NCI-H1105 (cell line): Measurements from ENCODE around the gene OSMR.

Source experiments
- DNase-seq: peaks from one replicate; lab custom pipeline; 2025; lab: John Stamatoyannopoulos, UW

The OSMR gene

GRCh38 chr5:38871790-38872551 is 26.2 kb downstream of the OSMR start:
- no peak for DNase-seq

- DNase-seq: no peak
Measured at GRCh38 chr5:38872826-38873225, 27.0 kb downstream of the OSMR start.

DNA sequence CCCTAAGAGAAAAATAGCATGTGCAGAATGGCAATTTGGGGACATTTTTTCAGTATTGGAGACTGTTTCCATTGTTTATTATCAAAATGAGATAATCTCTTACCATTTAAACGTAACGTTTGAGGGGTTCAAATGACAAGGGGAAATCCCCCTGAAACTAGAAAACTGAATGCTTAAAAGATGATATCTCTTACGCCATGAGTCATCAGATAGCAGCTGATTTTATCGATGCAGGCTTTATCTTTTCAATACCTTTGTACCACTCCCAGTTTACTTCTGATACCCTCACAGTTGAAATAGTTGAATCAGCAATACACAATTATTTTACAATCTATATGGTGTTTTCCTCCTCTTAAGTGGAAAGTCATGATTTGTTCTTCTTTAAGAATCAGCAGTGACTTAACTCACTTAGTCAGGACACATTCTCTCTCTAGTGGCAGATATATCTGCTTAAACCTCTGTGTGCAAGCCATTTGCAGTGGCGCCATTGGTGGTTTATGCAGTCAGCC is 29.2 kb downstream of the OSMR start:
- DNase-seq: no peak

DNA sequence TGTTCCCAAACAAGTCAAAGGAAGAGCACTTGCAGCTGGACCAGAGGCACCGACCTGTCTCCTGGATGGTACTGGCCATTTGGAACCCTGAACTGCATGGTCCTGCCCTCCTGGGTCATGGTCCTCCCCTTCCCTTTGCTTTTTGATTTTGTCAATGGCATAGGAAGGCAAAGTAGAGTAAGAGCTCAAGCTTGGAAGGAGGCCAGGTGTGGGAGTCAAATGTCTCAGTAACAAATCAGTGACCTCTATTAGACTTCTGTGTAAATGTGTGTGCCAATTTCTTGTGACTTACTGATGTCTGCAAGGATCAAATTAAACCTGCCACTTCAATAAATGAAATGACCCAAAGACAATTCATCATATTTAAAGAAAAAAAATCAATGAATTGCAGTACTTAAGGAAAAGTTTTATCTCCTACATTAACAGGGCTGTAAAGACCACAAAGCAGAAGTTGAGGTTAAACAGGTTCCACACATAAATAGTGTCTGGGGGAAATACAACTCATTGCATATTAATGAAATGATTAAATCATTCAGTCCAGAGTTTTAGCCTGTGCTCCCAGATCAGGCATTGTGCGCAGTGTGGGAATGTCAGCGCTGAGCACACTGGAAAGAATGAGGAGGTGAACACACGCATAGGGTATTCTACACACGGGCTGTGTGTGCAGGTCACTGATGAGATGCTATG is 32.7 kb downstream of the OSMR start:
- no peak for DNase-seq

GRCh38 chr5:38879078-38879460 is 33.3 kb downstream of the OSMR start:
- DNase-seq: no peak

DNA sequence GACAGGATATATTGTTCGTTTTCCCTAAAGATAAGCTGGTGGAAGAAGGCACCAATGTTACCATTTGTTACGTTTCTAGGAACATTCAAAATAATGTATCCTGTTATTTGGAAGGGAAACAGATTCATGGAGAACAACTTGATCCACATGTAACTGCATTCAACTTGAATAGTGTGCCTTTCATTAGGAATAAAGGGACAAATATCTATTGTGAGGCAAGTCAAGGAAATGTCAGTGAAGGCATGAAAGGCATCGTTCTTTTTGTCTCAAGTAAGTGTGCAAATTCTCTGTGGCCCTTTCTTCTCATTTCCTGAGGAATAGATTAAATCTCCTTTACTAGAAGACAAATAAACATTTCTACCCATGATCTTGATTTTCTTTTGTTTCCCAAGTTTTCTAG is 38.0 kb downstream of the OSMR start:
- no peak for DNase-seq

GRCh38 chr5:38885208-38885607 is 39.4 kb downstream of the OSMR start:
- DNase-seq: no peak

GRCh38 chr5:38888041-38888440 is 42.2 kb downstream of the OSMR start:
- no peak for DNase-seq

DNA sequence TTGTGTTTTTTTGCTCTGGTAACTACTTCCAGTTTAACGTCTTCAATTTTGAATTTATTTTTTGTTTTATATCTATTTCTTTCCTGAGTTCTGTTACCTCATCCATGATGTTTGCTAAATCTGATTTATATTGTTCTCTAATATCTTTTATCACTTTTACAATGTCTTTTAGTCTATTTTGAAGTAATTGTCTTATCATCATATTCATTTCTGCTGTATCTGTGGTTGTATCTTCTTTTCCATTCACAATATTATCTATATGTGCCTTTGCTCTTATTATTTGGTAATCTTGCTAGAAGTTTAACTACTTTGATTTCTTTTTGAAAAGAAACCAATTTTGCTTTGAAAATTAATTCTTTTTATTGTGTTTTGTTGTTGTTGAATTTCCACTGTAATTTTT is 43.6 kb downstream of the OSMR start:
- no peak for DNase-seq

DNA sequence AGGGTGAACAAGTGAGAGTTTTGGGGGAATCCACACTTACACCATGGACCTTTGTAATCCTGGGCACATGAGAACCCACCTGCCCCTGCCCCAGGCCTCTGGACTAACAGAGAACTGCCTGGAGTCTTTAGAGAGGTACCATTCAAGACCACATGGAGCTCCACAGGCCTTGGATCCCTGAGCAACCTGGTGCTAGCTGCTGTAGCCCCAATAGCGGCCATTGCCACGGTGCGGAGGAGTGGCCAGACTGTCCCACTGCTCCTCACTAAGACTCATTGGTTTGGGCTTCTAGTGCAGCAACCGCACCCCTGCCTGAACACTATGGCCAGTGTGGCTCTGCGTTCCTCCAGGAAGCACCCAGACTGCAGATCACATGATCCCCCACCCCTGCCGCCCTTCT is 45.8 kb downstream of the OSMR start:
- DNase-seq: no peak

GRCh38 chr5:38892363-38892762 is 46.6 kb downstream of the OSMR start:
- no peak for DNase-seq

GRCh38 chr5:38896760-38897159 is 50.9 kb downstream of the OSMR start:
- DNase-seq: no peak

DNA sequence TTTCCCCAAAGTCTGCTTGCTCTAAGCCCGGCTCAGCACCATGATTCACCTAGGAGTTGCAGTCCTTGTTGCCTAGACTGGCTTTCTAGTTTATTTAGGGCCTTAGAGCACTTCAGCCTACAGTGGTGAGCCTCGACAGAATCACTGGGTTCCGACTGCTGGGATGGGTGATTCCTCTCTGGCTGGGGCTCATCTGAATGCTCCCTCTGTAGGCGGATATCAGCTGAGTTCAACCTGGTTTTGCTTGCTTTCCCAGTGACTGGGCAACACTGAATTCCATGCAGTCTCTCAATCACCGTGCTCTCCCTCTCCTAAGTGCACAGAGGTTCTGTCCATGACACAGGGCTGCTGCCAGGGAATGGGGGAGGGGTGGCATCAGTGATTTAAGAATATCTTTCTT is 54.1 kb downstream of the OSMR start:
- DNase-seq: no peak

DNA sequence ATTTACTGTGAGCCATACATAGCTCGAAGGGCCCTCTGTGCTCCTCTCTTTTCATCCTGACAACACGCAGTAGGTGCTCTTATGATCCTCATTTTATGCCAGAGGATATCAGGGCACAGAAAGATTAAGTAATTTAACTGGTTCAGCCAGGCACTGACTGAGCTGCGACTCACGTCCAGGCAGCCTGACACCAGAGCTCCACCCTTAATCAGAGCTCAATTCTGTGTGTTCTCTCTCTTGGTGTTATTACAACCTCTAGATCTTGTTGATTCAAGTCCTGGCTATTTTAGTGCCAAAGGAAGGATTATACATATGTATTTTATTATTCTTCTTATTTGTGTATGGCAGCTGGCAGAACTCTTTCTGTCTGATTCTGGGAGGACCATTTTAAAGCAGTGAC is 59.7 kb downstream of the OSMR start:
- DNase-seq: no peak

GRCh38 chr5:38906503-38906902 is 60.7 kb downstream of the OSMR start:
- no peak for DNase-seq

GRCh38 chr5:38911933-38912332 is 66.1 kb downstream of the OSMR start:
- no peak for DNase-seq

DNA sequence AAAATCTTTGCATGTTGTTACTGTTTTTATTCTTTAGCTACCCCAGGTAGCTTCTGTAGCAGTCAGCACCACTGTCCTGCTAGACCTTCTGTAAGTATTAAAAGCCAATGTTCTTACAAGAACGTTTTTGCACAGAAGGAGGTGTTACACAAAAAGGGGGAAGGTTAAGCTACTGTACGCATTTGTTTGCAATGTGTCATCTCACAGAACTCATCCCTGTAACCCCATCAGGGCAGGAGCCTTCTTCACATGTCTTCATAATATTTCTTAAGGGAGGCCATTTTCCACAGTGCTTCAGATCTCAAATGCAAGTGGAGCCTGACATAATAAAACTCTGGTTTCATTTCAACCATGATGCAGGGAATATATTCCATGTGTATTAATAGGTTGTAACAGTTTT is 67.9 kb downstream of the OSMR start:
- no peak for DNase-seq

DNA sequence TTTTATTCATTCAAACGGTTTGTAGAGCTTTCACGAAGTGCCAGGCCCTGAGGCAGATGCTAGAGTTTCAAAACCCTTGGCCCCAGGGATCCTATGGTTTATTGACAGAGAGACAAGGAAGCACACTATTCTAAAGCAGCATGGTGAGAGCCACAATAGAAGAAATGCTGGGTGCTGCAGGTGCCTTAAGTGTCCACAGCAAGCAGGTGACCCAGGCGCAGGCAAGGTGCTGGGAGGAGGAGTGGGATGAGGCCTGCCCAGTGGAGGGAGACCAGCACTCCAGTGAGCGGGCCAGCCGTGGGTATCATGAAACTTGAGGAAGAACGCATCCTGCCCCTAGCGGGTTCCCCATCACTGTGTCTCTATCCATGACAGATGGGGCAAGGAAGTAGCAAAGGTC is 71.0 kb downstream of the OSMR start:
- no peak for DNase-seq

DNA sequence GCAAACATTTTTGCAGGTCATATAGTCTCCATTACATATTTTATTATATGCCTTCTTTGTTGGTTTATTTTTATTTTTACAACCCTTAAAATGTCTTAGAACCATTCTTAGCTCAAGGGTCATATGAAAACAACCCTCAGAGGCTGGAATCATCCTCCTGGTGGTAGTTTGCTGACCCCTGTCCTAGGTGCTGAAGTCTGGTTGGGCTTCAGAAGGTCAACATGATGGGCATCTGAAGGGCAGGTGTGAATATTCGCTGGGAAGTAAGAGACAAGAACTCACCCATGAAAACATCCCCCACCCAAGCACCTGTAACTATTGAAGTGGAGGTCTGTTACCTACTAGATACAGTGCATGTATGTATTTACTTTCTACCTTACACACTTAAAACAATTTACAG is 75.4 kb downstream of the OSMR start:
- no peak for DNase-seq

DNA sequence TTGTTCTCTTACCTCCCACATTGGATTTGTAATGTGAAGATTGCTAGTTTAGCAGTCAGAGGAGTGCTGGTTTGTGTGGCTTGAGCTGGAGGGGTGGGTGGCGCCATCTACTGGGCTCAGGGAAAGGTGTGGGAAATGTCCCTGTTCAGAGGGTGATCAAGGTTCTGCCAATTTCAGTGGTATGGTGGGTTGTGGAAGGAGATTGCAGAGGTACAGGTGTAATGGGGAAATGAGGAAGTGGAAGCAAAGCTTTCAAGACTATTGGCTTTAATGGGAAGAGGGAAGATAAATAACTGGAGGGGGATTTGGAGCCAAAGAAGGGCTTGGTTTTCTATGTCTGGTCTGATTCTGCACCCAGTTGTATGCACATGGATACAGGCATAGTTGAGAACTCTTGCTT is 76.4 kb downstream of the OSMR start:
- peak; percentile 29 for DNase-seq

- DNase-seq: no peak
Measured at GRCh38 chr5:38923661-38924451, 78.0 kb downstream of the OSMR start.

- no peak for DNase-seq
Measured at GRCh38 chr5:38925154-38925925, 79.5 kb downstream of the OSMR start.
